Keratinocyte (primary cell): ENCODE data around the gene MEA1. TPM values are rescaled to one million over a fixed set of nuclear protein-coding genes. Genes with fewer than 3 reads are reported as not detected.

Experiments used
- DNase-seq: peaks from one replicate; pipeline ENCODE4 v3.0.0-alpha.2; 2011; ENCODE audit warnings: low read depth, missing footprints, low spot score
- FAIRE-seq: peaks from 2 replicates; lab custom pipeline; 2011; peaks lifted over from hg19 to GRCh38; lab: Jason Lieb, UNC
- H2AFZ ChIP-seq: 2 replicates; pipeline ENCODE4 v1.6.0; 2012; ENCODE audit warnings: low read length, control low read depth, inconsistent platforms; ENCODE audit not compliant: control insufficient read depth
- H3K27ac ChIP-seq: 2 replicates; pipeline ENCODE4 v1.5.1; 2011; ENCODE audit warnings: low read length; ENCODE audit not compliant: control insufficient read depth, insufficient read depth
- H3K27me3 ChIP-seq: 3 replicates; pipeline ENCODE4 v1.6.0; 2011; ENCODE audit warnings: low read length; ENCODE audit not compliant: control insufficient read depth, insufficient read depth; ENCODE audit errors: extremely low read depth
- H3K36me3 ChIP-seq, 2 experiments: 2 replicates in 1 of 2; 3 replicates in 1 of 2; pipeline ENCODE4 v1.5.1; 2011; ENCODE audit warnings: low read length in 2 of 2, mild to moderate bottlenecking in 1 of 2; ENCODE audit not compliant: control insufficient read depth in 2 of 2, insufficient read depth in 2 of 2; ENCODE audit errors: extremely low read depth in 1 of 2
- H3K4me1 ChIP-seq: 3 replicates; pipeline ENCODE4 v1.5.1; 2011; ENCODE audit warnings: low read length; ENCODE audit not compliant: control insufficient read depth, insufficient read depth; ENCODE audit errors: extremely low read depth
- H3K4me2 ChIP-seq: 3 replicates; pipeline ENCODE4 v1.6.0; 2011; ENCODE audit warnings: low read depth, low read length; ENCODE audit not compliant: control insufficient read depth, insufficient read depth; ENCODE audit errors: extremely low read depth
- H3K4me3 ChIP-seq, 3 experiments: fragments of 200-600 bp in 1 of 3; sonication (generic) in 1 of 3; 2 replicates in 2 of 3; 3 replicates in 1 of 3; pipeline ENCODE4 v1.5.1; 2011 to 2016; ENCODE audit warnings: low read length in 3 of 3, mild to moderate bottlenecking in 3 of 3, control low read depth in 2 of 3, inconsistent platforms in 1 of 3, low read depth in 1 of 3, mixed read lengths in 1 of 3, mixed run types in 1 of 3, moderate library complexity in 1 of 3; ENCODE audit not compliant: control insufficient read depth in 2 of 3, insufficient read depth in 2 of 3; ENCODE audit errors: extremely low read depth in 1 of 3
- H3K79me2 ChIP-seq: 2 replicates; pipeline ENCODE4 v1.6.0; 2012; ENCODE audit warnings: low read length; ENCODE audit not compliant: control insufficient read depth, insufficient read depth
- H3K9ac ChIP-seq: 3 replicates; pipeline ENCODE4 v1.6.0; 2011; ENCODE audit warnings: low read length; ENCODE audit not compliant: control insufficient read depth, insufficient read depth; ENCODE audit errors: extremely low read depth
- H3K9me1 ChIP-seq: 3 replicates; pipeline ENCODE4 v1.6.0; 2011; ENCODE audit warnings: low read length; ENCODE audit not compliant: control insufficient read depth, insufficient read depth; ENCODE audit errors: extremely low read depth
- H3K9me3 ChIP-seq: 2 replicates; pipeline ENCODE4 v1.5.1; 2012; ENCODE audit warnings: low read depth, low read length; ENCODE audit not compliant: control insufficient read depth
- H4K20me1 ChIP-seq: 3 replicates; pipeline ENCODE4 v1.6.0; 2011; ENCODE audit warnings: low read length; ENCODE audit not compliant: control insufficient read depth, insufficient read depth; ENCODE audit errors: extremely low read depth
- CTCF ChIP-seq, 3 experiments: IDR thresholded peaks in 1 of 3; conservative IDR thresholded peaks in 1 of 3; optimal IDR thresholded peaks in 1 of 3; 2 replicates in 2 of 3; 3 replicates in 1 of 3; pipeline versions ENCODE3 to v1.5.1; 2011; ENCODE audit warnings: low read length in 3 of 3, mild to moderate bottlenecking in 3 of 3, moderate library complexity in 2 of 3, control low read depth in 1 of 3, inconsistent platforms in 1 of 3; ENCODE audit not compliant: insufficient read depth in 2 of 3; ENCODE audit errors: extremely low read depth in 1 of 3
- EZH2 ChIP-seq: IDR thresholded peaks from one replicate; pipeline ENCODE4 v1.6.1; 2012; ENCODE audit warnings: inconsistent platforms, mild to moderate bottlenecking, low read length, moderate library complexity
- dilution Hi-C: fragments of 300-500 bp; cut with MboI; formaldehyde crosslinking; loops from one replicate; pipeline ENCODE4 v1.7.0; 2020; ENCODE audit warnings: low sequenced_read_pairs; ENCODE audit not compliant: extremely low pct_ligation_motif_present
- polyA plus RNA-seq, 5 experiments: library from polyadenylated mRNA; depleted of rRNA in 3 of 5; stranded (reverse) in 3 of 5; stranded (forward) in 1 of 5; unstranded in 1 of 5; fragments of >200 nt; gene quantifications; 1 replicate in 1 of 5; 2 replicates in 3 of 5; 3 replicates in 1 of 5; pipeline versions ENCODE4 v1.2.1 to v1.2.3, GENCODE V29; 2011 to 2012; ENCODE audit warnings: missing spikeins in 2 of 5, low read depth in 1 of 5, low replicate concordance in 1 of 5

The MEA1 gene
- polyA plus RNA-seq, 1 donor (not counting 4 experiments of a cell fraction or from before 2014, with no cell fraction given): 76.1 TPM

GRCh38 chr6:42962502-42963178 is 51.1 kb downstream of the MEA1 start:
- TF ChIP-seq EZH2 (no peak), CTCF (optimal IDR thresholded peaks at IDR 0.05 in 1 of 3, IDR thresholded peaks at IDR 0.05 in 1 of 3, conservative IDR thresholded peaks at IDR 0.05 in 1 of 3; ENCODE audit: extremely low read depth in 1 of 3, insufficient read depth in 2 of 3, low read length in 3 of 3) (no peak)
- H3K27me3 ChIP-seq: no peaks in the 10 kb centered on the region
- H3K79me2 ChIP-seq: no peaks in the 10 kb centered on the region
- H3K27ac ChIP-seq: no peak overlapping the region
- no peak overlapping the region for H3K4me3 ChIP-seq
- no peak overlapping the region for H3K9ac ChIP-seq
- no peak overlapping the region for H3K4me2 ChIP-seq
- peaks cover 9% of the 10 kb centered on the region for H3K4me1 ChIP-seq
- H3K36me3 ChIP-seq: peaks cover 7 to 22% of the 10 kb centered on the region in 2 experiments
- no peaks in the 10 kb centered on the region for H3K9me1 ChIP-seq
- no peak for DNase-seq
- no peaks in the 10 kb centered on the region for H3K9me3 ChIP-seq
- FAIRE-seq: no peak
- H2AFZ ChIP-seq: no peak overlapping the region
- H4K20me1 ChIP-seq: no peaks in the 10 kb centered on the region
- dilution Hi-C loops: no loop called here

DNA sequence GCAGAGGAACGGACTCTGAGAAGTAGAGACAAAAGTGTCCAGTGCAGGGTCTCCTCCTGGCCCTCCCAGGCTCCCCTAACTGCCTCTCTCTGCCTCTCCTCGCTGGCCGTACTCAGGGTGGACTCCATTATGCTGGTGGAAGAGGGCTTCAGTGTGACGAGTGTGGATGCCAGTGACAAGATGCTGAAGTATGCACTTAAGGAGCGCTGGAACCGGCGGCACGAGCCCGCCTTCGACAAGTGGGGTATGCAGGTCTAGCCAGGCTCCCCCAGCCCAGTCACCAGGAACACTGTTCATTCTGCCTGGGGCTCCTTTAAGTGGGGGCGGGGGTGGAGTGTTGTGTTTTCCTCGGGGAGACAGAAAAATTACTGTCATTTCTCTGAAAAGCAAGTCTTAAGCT is 51.6 kb downstream of the MEA1 start:
- no peak overlapping the region for H3K4me3 ChIP-seq
- dilution Hi-C loops: no loop called here

More for the DNA sequence above, 51.6 kb downstream of the MEA1 start:
- H3K9me1 ChIP-seq: no peaks in the 10 kb centered on the region
- no peaks in the 10 kb centered on the region for H3K79me2 ChIP-seq
- H3K4me1 ChIP-seq: peaks cover 9% of the 10 kb centered on the region
- H3K36me3 ChIP-seq: peaks cover 7 to 16% of the 10 kb centered on the region in 2 experiments
- H4K20me1 ChIP-seq: no peaks in the 10 kb centered on the region
- FAIRE-seq: no peak
- H3K27ac ChIP-seq: no peak overlapping the region
- no peaks in the 10 kb centered on the region for H3K9me3 ChIP-seq
- no peak overlapping the region for H3K9ac ChIP-seq
- no peaks in the 10 kb centered on the region for H3K27me3 ChIP-seq
- no peak overlapping the region for H3K4me2 ChIP-seq
- no peak for DNase-seq
- no peak overlapping the region for H2AFZ ChIP-seq
- TF ChIP-seq EZH2 (no peak), CTCF (optimal IDR thresholded peaks at IDR 0.05 in 1 of 3, IDR thresholded peaks at IDR 0.05 in 1 of 3, conservative IDR thresholded peaks at IDR 0.05 in 1 of 3; ENCODE audit: extremely low read depth in 1 of 3, insufficient read depth in 2 of 3, low read length in 3 of 3) (no peak)

Other genes with a start within 250 kb of the MEA1 start
- gene BICRAL, start 231.9 kb downstream of the MEA1 start, polyA plus RNA-seq: 4.2 to 6.5 TPM (median 5.0 TPM) in 3 replicates
- gene RPL7L1, start 134.3 kb downstream of the MEA1 start, polyA plus RNA-seq: 61.5 to 104 TPM (median 76.8 TPM) in 3 replicates
- gene PTCRA, start 97.9 kb downstream of the MEA1 start, polyA plus RNA-seq: not detected in 3 replicates
- gene CNPY3, start 84.5 kb downstream of the MEA1 start, polyA plus RNA-seq: 15.8 to 30.9 TPM (median 19.7 TPM) in 3 replicates
- gene GNMT, start 53.2 kb downstream of the MEA1 start, polyA plus RNA-seq: 0.08 to 0.10 TPM in 2 of 3 replicates, not detected in the other
- 5.6 to 8.7 TPM (median 7.5 TPM) in 3 replicates for gene PEX6, start 34.8 kb downstream of the MEA1 start, polyA plus RNA-seq
- 44.4 to 59.9 TPM (median 49.6 TPM) in 3 replicates for gene PPP2R5D, start 29.4 kb downstream of the MEA1 start, polyA plus RNA-seq
- gene KLHDC3, start 303 bp upstream of the MEA1 start, polyA plus RNA-seq: 22.4 to 30.3 TPM (median 24.8 TPM) in 3 replicates
- 57.1 to 101 TPM (median 67.5 TPM) in 3 replicates for gene RRP36, start 7.7 kb upstream of the MEA1 start, polyA plus RNA-seq
- 8.1 to 15.0 TPM (median 10.4 TPM) in 3 replicates for gene CUL7, start 39.9 kb upstream of the MEA1 start, polyA plus RNA-seq
- gene MRPL2, start 45.5 kb upstream of the MEA1 start, polyA plus RNA-seq: 25.6 to 36.0 TPM (median 27.4 TPM) in 3 replicates
- gene KLC4, start 45.7 kb upstream of the MEA1 start, polyA plus RNA-seq: 8.3 to 15.2 TPM (median 8.8 TPM) in 3 replicates
- gene PTK7, start 62.4 kb upstream of the MEA1 start, polyA plus RNA-seq: 58.8 to 88.8 TPM (median 81.0 TPM) in 3 replicates
- 26.0 to 39.2 TPM (median 28.5 TPM) in 3 replicates for gene SRF, start 157.3 kb upstream of the MEA1 start, polyA plus RNA-seq
- gene CUL9, start 168.2 kb upstream of the MEA1 start, polyA plus RNA-seq: 19.0 to 23.0 TPM (median 21.6 TPM) in 3 replicates
- 57.1 to 98.6 TPM (median 73.9 TPM) in 3 replicates for gene DNPH1, start 215.5 kb upstream of the MEA1 start, polyA plus RNA-seq
- gene TTBK1, start 229.5 kb upstream of the MEA1 start, polyA plus RNA-seq: not detected in 3 replicates